PC-9 (cell line): ENCODE measurements around the gene MCM5. TPM values are rescaled to one million over a fixed set of nuclear protein-coding genes. Genes with fewer than 3 reads are reported as not detected.

Source experiments
- BruUV-seq: library from RNA; stranded (reverse); fragments of 400-500 nt; replicated peaks from 2 replicates; lab custom pipeline; 2021; lab: Mats Ljungman, UMichigan
- CTCF ChIA-PET: fragments of 300-600 bp; sonication (Branson Sonifier 250); formaldehyde crosslinking; loops from one replicate; lab custom pipeline; 2022; ENCODE audit warnings: antibody characterized with exemption; lab: Charles Lee
- POLR2A ChIA-PET: fragments of 300-600 bp; sonication (Branson Sonifier 250); formaldehyde crosslinking; loops from one replicate; lab custom pipeline; 2022; ENCODE audit warnings: antibody characterized with exemption; ENCODE audit not compliant: unreplicated experiment; lab: Charles Lee
- DNase-seq, 2 experiments: peaks; one replicate each; pipeline versions ENCODE4 v3.0.0 to v3.0.0-alpha.2; 2015 to 2022; ENCODE audit warnings: mixed read lengths in 1 of 2
- H2AFZ ChIP-seq: fragments of 200-600 bp; sonication (generic); 2 replicates; pipeline ENCODE4 v1.8.1; 2017; ENCODE audit warnings: antibody characterized with exemption
- H3F3A ChIP-seq: fragments of 200-600 bp; sonication (generic); 2 replicates; pipeline ENCODE4 v1.8.1; 2017; ENCODE audit warnings: antibody characterized with exemption, mild to moderate bottlenecking, low read depth; ENCODE audit not compliant: insufficient read depth
- H3K27ac ChIP-seq: fragments of 200-600 bp; sonication (generic); 2 replicates; pipeline ENCODE4 v1.6.1; 2016; ENCODE audit warnings: mixed run types
- H3K27me3 ChIP-seq: fragments of 200-600 bp; sonication (generic); 2 replicates; pipeline ENCODE4 v1.6.1; 2016; ENCODE audit warnings: low read depth, mixed run types; ENCODE audit not compliant: insufficient read depth
- H3K36me3 ChIP-seq: fragments of 200-600 bp; sonication (generic); 2 replicates; pipeline ENCODE4 v1.6.1; 2016; ENCODE audit warnings: low read depth, mixed run types
- H3K4me1 ChIP-seq: fragments of 200-600 bp; sonication (generic); replicated peaks from 2 replicates; pipeline ENCODE4 v1.6.1; 2016; ENCODE audit warnings: mixed run types; ENCODE audit not compliant: insufficient read depth
- H3K4me2 ChIP-seq: fragments of 200-600 bp; sonication (generic); 2 replicates; pipeline ENCODE4 v1.6.1; 2017; ENCODE audit warnings: mixed run types
- H3K4me3 ChIP-seq: fragments of 200-600 bp; sonication (generic); 2 replicates; pipeline ENCODE4 v1.6.1; 2016; ENCODE audit warnings: mixed run types
- H3K79me2 ChIP-seq: fragments of 200-600 bp; sonication (generic); 2 replicates; pipeline ENCODE4 v1.6.1; 2017; ENCODE audit warnings: low read depth, mixed run types
- H3K9me2 ChIP-seq: fragments of 200-600 bp; sonication (generic); 2 replicates; pipeline ENCODE4 v1.8.1; 2017; ENCODE audit warnings: mild to moderate bottlenecking; ENCODE audit not compliant: insufficient read depth
- H3K9me3 ChIP-seq: fragments of 200-600 bp; sonication (generic); 2 replicates; pipeline ENCODE4 v1.8.1; 2016; ENCODE audit warnings: low read depth; ENCODE audit not compliant: insufficient read depth
- H4K20me1 ChIP-seq: fragments of 200-600 bp; sonication (generic); 2 replicates; pipeline ENCODE4 v1.8.1; 2017; ENCODE audit not compliant: insufficient read depth
- CTCF ChIP-seq: fragments of 200-600 bp; sonication (generic); conservative IDR thresholded peaks from 2 replicates; pipeline ENCODE4 v1.6.1; 2017; ENCODE audit warnings: mixed run types, antibody characterized with exemption, mild to moderate bottlenecking, moderate library complexity
- EZH2 ChIP-seq: fragments of 200-600 bp; sonication (generic); IDR thresholded peaks from 2 replicates; pipeline ENCODE4 v1.8.0; 2017; ENCODE audit warnings: antibody characterized with exemption, low read depth
- intact Hi-C: fragments of 100-400 bp; cut with micrococcal nuclease; formaldehyde crosslinking; loops from one replicate; pipeline ENCODE4 v1.10.0; 2022; ENCODE audit not compliant: unreplicated experiment
- total RNA-seq: library from RNA; stranded (reverse); gene quantifications from 2 replicates; pipeline ENCODE4 v1.2.3, GENCODE V29; 2021

Gene MCM5
- total RNA-seq, 1 experiment from 2014 or later: 115 TPM

GRCh38 chr22:35377735-35378134 is 22.2 kb upstream of the MCM5 start:
- no peaks in the 10 kb centered on the region for H3K36me3 ChIP-seq
- 0 out of 2 replicates have a peak, but pooled peaks cover 4% of the 10 kb centered on the region for H3K79me2 ChIP-seq
- no peaks in the 10 kb centered on the region for H3K9me2 ChIP-seq
- ChIA-PET POLR2A (interaction anchor here (0.7 kb wide), 1 partner anchor 78 kb away, joined by 4 read pairs; the partner anchor contains the start of gene TOM1), CTCF (no interaction called here)
- TF ChIP-seq CTCF (no peak), EZH2 (no peak)
- H3K9me3 ChIP-seq: no peaks in the 10 kb centered on the region
- H3K27ac ChIP-seq: peak overlapping the region; percentile 84
- H2AFZ ChIP-seq: no peak overlapping the region
- peaks cover 51% of the 10 kb centered on the region for H3F3A ChIP-seq
- intact Hi-C loops: loop anchor here (2.0 to 10.0 kb wide), 3 partner anchors 19 to 677 kb away; no protein-coding TSS in a partner anchor
- peak overlapping the region; percentile 54; the same call in 1 of the 2 replicates for H3K4me2 ChIP-seq
- no peaks in the 10 kb centered on the region for H3K27me3 ChIP-seq
- DNase-seq: no peak
- no peaks in the 10 kb centered on the region for H4K20me1 ChIP-seq
- no peak overlapping the region for H3K4me3 ChIP-seq
- H3K4me1 ChIP-seq: peaks cover 77% of the 10 kb centered on the region
- BruUV-seq: no TSS peak

DNA sequence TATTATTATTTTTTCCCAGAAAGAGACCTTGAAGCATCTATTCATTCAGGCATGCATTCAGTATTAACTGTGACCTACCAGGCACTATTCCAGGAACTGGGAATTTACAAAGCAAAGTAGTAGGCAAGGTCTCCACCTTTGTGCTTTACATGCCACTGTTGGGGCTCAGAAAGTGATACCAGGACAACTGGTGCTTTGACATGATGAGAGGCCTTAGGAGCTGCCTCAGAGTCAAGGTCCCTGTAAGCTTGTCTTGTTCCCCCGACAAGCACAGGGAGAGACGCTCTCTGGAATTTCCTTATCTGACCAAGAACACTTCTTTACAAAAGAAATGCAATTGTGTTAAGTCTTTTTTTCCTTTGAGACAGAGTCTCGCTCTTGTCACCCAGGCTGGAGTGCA is 21.3 kb upstream of the MCM5 start:
- Histone ChIP-seq H3K4me2 (peak overlapping the region; percentile 86), H3K36me3 (peaks cover 5% of the 10 kb centered on the region; the same call in 1 of the 2 replicates), H3K27me3 (no peaks in the 10 kb centered on the region), H3F3A (peaks cover 56% of the 10 kb centered on the region), H3K4me3 (no peak overlapping the region), H3K27ac (peak overlapping the region; percentile 55), H3K4me1 (peaks cover 73% of the 10 kb centered on the region), H4K20me1 (no peaks in the 10 kb centered on the region), H2AFZ (no peak overlapping the region), H3K9me3 (no peaks in the 10 kb centered on the region), H3K79me2 (0 out of 2 replicates have a peak, but pooled peaks cover 4% of the 10 kb centered on the region), H3K9me2 (no peaks in the 10 kb centered on the region)
- intact Hi-C loops: loop anchor here (10.0 kb wide), 2 partner anchors 74 to 676 kb away; no protein-coding TSS in a partner anchor
- no peak for TF ChIP-seq EZH2
- no peak for TF ChIP-seq CTCF
- BruUV-seq: no TSS peak
- POLR2A ChIA-PET: no interaction called here
- DNase-seq: no peak
- CTCF ChIA-PET: interaction anchor here (0.6 kb wide), 1 partner anchor 12 kb away, joined by 3 read pairs; no protein-coding TSS in a partner anchor

DNA sequence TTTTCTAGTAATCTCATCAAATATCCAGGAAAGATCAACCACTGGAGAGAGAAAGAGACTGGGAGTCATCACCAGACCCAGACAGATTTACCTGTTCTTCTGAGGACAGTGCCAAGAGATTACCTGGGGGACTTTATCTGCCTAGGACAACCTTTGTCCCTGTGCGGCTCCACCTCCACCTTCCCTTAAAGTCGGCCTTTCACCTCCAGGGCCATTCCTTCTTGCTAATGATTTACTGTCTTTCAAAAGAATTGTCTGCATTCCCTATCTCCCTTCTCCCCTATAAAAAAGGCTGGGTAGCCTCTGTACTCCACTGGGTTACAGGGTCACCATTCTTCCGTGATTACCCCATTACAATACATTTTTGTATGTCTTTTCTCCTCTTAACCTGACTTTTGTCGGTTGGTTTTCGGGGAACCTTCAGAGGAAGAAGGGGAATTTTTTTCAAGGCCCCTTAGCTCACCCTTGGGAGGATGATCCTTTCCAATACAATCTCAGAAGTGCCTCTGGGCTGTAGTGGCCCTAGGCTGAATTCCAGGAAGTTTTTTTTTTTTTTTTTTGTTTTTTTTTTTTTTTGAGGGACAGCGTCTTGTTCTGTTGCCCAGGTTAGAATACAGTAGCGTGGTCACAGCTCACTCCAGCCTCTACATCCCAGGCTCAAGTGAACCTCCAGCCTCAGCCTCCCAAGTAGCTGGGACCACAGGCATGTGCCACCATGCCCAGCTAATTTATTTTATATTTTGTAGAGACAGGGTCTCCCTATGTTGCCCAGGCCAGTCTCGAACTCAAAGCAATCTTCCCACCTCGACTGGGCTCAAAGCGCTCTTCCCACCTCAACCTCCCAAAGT is 20.6 kb upstream of the MCM5 start:
- TF ChIP-seq EZH2: no peak
- no peak for TF ChIP-seq CTCF
- Histone ChIP-seq H3K79me2 (0 out of 2 replicates have a peak, but pooled peaks cover 4% of the 10 kb centered on the region), H3K4me3 (no peak overlapping the region), H2AFZ (no peak overlapping the region), H3K9me3 (no peaks in the 10 kb centered on the region), H4K20me1 (no peaks in the 10 kb centered on the region), H3K27ac (peak overlapping the region; percentile 55), H3K36me3 (peaks cover 6% of the 10 kb centered on the region; the same call in 1 of the 2 replicates), H3K27me3 (no peaks in the 10 kb centered on the region), H3K4me2 (peak overlapping the region; percentile 86), H3F3A (peaks cover 59% of the 10 kb centered on the region), H3K4me1 (peaks cover 73% of the 10 kb centered on the region), H3K9me2 (no peaks in the 10 kb centered on the region)
- intact Hi-C loops: loop anchor here (10.0 kb wide), 2 partner anchors 75 to 675 kb away; no protein-coding TSS in a partner anchor
- BruUV-seq: no TSS peak
- ChIA-PET CTCF (interaction anchor here (0.6 to 0.7 kb wide), 4 partner anchors 13 to 1047 kb away, joined by 3 to 8 read pairs (median 5); no protein-coding TSS in a partner anchor), POLR2A (interaction anchor here (0.6 kb wide), 1 partner anchor 26 kb away, joined by 13 read pairs; no protein-coding TSS in a partner anchor)
- DNase-seq: peak in 1 of 2 experiments; percentile 70
